ENCODE results near the gene ORM2.
"Not testable (repeated sequence)": the region's sequence is repeated elsewhere in the genome, so short reads cannot be mapped to it uniquely, and the experiment has no call there.

Gene ORM2

DNA sequence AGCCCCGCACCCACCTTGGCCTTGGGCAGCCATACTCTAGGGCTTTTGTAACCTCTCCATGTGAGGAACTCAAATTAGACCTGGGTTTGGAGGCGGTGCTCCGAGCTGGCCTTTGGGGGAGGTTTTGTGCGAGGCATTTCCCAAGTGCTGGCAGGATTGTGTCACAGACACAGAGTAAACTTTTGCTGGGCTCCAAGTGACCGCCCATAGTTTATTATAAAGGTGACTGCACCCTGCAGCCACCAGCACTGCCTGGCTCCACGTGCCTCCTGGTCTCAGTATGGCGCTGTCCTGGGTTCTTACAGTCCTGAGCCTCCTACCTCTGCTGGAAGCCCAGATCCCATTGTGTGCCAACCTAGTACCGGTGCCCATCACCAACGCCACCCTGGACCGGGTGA, at the start of gene ORM2:
Gene ORM2 (plus strand): TSS at position 245 of the 398 bp plus-strand sequence. CDS start 36 bp downstream, at position 281.
- not testable (repeated sequence) for DNase-seq

GRCh38 chr9:114280636-114281472, 48.8 kb upstream of the ORM2 start:
- DNase-seq, result no peak

DNA sequence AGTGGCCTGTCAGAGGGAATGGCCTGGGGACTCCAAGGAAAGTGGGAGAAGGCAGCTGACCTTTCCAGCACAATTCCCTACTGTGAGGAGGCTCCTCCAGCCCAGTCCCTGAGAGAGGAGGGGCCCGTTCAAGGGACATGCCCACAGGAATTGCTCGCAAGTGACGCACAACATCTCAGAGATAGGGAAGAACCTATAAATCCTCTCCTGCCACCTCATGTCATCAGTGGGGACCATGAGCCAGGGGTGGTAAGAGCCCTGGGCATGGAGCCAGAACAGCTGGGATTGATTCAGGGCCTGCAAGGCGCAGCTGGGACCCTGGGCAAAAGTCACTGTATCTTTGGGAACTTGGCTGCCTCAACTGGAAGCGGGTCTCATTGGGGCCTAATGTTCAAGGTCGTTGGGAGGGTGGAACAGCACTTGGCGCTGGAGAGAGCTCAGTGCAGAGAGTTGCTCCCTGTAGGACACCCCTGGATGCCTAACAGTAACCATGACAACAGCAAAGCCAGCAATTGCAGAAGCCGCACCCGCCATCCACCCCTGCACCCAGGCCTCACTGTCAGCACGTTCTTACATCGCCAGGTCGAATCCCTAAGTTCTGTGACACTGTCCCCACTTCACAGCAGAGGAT, 48.1 kb upstream of the ORM2 start:
- no peak for DNase-seq

DNA sequence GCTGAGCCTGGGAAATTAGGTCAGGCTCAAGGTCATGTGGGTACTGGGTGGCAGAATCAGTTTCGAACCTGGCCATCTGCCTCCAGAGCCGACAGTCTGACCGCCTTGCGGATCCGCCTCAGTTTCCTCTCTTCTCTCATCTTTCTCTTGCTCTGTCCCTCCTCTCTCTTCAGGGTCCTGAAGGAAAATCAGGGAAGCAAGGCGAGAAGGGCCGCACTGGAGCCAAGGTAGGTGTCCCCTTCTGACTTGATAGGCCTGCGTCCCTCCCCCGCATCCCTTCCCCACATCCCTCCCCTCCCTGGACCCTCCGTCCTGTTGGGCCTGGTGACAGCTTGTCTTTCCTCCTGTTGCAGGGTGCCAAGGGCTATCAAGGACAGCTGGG, 47.6 kb upstream of the ORM2 start:
- DNase-seq, result no peak

DNA sequence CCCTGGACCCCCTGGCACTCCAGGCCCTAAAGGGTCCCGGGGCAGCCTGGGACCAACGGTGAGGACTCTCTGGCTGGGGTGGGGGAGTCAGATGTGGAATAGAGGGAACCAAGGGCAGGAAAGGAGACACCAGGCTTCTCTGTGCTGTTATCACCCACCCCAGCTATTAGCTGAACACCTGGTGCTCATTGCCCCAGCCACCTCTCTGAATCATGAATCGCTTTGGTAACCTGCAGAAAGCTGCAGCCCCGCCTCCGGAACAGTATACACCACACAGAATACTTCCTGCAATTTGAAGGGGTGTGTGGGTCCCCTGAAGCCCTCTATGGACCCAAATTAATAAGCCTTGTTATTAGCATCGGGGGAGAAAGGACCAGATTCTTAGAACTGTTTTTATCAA, 47.2 kb upstream of the ORM2 start:
- DNase-seq, result no peak

GRCh38 chr9:114282926-114283325, 46.7 kb upstream of the ORM2 start:
- DNase-seq, result no peak

DNA sequence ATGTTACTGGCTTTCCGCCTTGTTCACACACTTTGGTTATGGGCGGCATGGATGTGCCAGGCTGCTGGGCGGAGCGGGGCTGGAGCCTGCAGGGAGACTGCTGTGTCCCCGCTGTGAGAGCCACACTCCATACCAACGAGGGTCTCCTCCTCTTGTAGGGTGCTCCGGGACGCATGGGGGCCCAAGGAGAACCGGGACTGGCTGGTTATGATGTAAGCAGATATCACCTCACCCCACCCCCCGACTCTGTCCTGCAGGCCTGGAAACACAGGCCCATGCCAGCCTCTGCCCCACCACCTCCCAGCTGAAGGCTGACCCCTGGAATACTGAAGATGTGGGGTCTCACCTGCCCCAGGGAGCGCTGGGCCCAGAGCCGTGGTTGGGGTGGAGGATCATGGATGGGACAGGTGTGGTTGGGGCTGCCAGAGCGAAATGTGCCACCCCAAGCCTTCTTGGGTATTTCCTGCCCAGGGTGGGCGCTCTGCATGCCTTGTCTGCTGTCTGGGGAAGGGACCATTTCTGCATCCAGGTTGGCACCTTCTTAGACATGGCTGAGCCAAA, 46.0 kb upstream of the ORM2 start:
- DNase-seq, result no peak

- no peak for DNase-seq
Observed at GRCh38 chr9:114284316-114285060, 45.2 kb upstream of the ORM2 start.

DNA sequence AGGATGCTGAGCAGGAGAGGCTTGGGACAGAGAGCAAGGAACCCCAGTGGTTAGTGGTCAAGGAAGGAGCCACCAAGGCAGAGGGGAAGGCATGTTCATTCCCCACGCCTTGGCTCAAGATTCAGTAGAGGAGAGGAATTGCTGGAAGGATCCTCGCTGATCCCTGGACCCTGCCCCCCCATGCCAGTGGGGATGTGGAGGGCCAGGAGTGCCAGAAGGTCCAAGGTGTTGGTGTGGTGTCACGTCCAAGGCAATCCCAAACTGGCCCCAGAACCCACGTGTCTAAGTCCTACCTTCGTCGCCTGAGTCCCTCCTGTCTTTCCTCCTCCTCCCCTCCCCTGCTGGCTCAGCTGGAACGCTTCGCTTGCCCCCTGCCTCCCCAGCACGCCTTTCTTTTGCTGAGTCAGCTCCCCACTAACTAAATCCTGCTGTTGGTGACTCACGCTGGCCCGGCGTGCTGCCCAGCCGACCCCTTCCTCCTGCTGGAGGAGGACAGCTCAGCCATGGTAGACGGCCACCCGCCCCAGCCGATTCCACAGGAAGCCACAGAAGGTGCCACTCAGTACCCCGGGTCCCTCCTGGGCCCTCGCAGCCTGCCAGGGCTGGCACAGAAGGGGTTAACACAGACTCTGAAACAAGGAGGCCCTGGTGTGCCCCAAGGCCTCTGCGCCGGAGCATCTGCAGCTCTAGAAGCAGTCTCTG, 44.4 kb upstream of the ORM2 start:
- no peak for DNase-seq

GRCh38 chr9:114286146-114286679, 43.5 kb upstream of the ORM2 start:
- DNase-seq, result no peak

GRCh38 chr9:114287001-114287762, 42.5 kb upstream of the ORM2 start:
- DNase-seq, result peak; percentile 94

GRCh38 chr9:114287763-114288192, 41.9 kb upstream of the ORM2 start:
- no peak for DNase-seq

- DNase-seq, result peak; percentile 34
Observed at GRCh38 chr9:114288193-114289091, 41.2 kb upstream of the ORM2 start.

DNA sequence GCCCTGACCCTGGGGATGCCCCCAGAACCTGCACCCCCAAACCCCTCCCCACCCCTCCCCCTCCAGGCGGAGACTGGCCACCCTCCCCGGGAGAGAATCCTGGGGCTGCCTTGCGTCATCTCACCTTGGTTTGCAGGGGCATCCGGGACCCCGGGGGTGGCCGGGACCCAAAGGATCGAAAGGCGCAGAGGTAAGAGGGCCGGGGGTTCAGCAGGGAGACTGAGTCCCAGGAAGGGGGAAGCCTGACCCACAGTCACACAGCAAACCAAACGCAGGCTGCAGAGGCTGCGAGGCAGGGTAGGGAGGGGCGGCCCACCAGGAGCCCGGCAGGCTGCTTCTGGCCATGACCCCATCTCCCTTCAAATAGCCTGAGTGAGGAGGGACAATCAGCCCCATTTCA, 40.6 kb upstream of the ORM2 start:
- DNase-seq, result no peak

GRCh38 chr9:114289571-114290481, 39.8 kb upstream of the ORM2 start:
- DNase-seq, result no peak

DNA sequence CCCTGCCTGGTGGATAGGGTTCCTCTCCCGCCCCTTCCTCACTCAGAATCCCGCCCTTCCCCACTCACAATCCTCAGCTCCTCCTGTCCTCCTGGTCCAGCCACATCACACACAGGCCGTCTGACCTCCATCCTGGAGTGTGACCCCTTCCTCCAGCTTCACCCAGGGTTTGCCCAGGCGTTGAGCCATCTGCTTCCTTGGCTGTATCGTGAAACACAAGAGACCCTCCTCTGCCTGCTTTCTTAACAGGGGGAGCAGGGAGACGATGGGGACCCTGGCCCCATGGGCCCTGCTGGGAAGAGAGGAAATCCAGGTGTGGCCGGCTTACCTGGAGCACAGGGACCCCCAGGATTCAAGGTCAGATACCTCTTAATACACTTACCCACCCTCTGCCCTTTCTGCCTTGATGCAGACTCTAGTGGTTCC, 39.1 kb upstream of the ORM2 start:
- no peak for DNase-seq

- peak; percentile 55 for DNase-seq
Observed at GRCh38 chr9:114291064-114291474, 38.6 kb upstream of the ORM2 start.

DNA sequence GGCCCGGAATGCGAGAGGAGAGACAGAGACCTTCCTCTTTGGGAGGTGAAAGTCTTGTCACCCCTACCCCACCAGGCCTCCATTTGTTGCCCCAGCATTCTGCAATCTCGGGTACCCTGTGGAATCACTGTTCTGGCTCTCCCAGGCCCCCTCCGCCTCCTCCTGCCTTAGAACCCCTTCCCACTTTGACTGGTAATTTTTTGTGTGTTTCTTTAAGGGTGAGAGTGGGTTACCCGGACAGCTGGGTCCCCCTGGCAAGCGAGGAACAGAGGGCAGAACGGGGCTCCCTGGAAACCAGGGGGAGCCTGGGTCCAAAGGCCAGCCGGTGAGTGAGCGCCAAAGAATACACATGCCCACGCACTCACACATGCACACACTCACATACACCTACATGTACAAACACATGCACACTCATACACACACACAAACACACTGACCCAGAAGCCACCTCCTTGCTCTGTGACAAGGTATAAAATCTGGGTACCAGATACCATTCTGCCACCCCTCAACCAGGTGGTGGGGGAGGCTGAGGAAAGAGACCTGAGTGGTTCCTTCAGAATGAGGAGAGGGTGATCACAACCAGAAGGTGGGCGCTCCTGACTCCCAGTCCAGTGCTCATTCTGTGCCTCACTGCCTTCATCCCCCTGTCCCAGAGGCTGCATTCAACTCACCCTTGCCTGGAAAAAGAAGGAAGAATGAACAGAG, 37.6 kb upstream of the ORM2 start:
- DNase-seq, result no peak

DNA sequence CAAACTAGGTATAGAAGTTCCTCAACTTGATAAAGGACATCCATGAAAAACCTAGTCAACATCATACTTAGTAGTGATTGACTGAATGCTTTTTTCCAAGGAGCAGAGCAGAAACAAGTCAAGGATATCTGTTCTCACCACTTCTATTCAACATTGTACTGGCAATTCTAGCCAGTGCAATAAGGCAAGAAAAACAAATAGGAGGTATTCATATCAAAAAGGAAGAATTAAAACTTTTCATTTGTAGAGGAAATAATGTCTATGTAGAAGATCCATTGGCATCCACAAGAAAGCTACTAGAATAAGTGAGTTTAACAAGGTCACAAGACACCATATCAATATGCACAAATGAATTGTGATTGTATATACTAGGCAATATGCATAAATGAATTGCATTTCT, 35.0 kb upstream of the ORM2 start:
- DNase-seq, result no peak
